ENCODE data around the gene P3R3URF.

P3R3URF gene

GRCh38 chr1:46210561-46210960 lies 34.3 kb upstream of the P3R3URF start:
- Histone ChIP-seq H3K4me1 (ENCODE audit: low read length) (no peaks in the 10 kb centered on the region), H3K27ac (ENCODE audit: low read length) (no peak overlapping the region), H3F3A (ENCODE audit: insufficient read depth, low read length) (no peaks in the 10 kb centered on the region), H3K9me3 (replicated peaks; ENCODE audit: insufficient read depth, low read length) (no peaks in the 10 kb centered on the region), H3K27me3 (replicated peaks; ENCODE audit: insufficient read depth, low read length) (no peaks in the 10 kb centered on the region), H2AFZ (ENCODE audit: low read length) (no peak overlapping the region), H3K79me2 (ENCODE audit: low read length) (no peaks in the 10 kb centered on the region), H3K9ac (ENCODE audit: low read length) (no peak overlapping the region), H3K4me3 (ENCODE audit: low read length) (no peak overlapping the region), H3K36me3 (replicated peaks; ENCODE audit: insufficient read depth, low read length) (no peaks in the 10 kb centered on the region), H4K20me1 (ENCODE audit: insufficient read depth, low read length) (no peaks in the 10 kb centered on the region), H3K4me2 (ENCODE audit: low read depth, low read length) (no peak overlapping the region), H3K9me2 (replicated peaks; ENCODE audit: insufficient read depth, low read length) (no peaks in the 10 kb centered on the region)
- DNase-seq: no peak
- TF ChIP-seq EZH2phosphoT487 (IDR thresholded peaks at IDR 0.05; ENCODE audit: low read length): no peak
- no peak for TF ChIP-seq EZH2 (optimal IDR thresholded peaks at IDR 0.05; ENCODE audit: low read depth, low read length)
- TF ChIP-seq, protein P1, sequence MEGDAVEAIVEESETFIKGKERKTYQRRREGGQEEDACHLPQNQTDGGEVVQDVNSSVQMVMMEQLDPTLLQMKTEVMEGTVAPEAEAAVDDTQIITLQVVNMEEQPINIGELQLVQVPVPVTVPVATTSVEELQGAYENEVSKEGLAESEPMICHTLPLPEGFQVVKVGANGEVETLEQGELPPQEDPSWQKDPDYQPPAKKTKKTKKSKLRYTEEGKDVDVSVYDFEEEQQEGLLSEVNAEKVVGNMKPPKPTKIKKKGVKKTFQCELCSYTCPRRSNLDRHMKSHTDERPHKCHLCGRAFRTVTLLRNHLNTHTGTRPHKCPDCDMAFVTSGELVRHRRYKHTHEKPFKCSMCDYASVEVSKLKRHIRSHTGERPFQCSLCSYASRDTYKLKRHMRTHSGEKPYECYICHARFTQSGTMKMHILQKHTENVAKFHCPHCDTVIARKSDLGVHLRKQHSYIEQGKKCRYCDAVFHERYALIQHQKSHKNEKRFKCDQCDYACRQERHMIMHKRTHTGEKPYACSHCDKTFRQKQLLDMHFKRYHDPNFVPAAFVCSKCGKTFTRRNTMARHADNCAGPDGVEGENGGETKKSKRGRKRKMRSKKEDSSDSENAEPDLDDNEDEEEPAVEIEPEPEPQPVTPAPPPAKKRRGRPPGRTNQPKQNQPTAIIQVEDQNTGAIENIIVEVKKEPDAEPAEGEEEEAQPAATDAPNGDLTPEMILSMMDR (IDR thresholded peaks at IDR 0.05; ENCODE audit: low read length): no peak

GRCh38 chr1:46206399-46206798 lies 30.1 kb upstream of the P3R3URF start:
- Histone ChIP-seq H3K4me3 (ENCODE audit: low read length) (no peak overlapping the region), H3K4me2 (ENCODE audit: low read depth, low read length) (no peak overlapping the region), H4K20me1 (ENCODE audit: insufficient read depth, low read length) (no peaks in the 10 kb centered on the region), H3K36me3 (replicated peaks; ENCODE audit: insufficient read depth, low read length) (no peaks in the 10 kb centered on the region), H2AFZ (ENCODE audit: low read length) (no peak overlapping the region), H3K9me3 (replicated peaks; ENCODE audit: insufficient read depth, low read length) (no peaks in the 10 kb centered on the region), H3F3A (ENCODE audit: insufficient read depth, low read length) (no peaks in the 10 kb centered on the region), H3K27ac (ENCODE audit: low read length) (no peak overlapping the region), H3K27me3 (replicated peaks; ENCODE audit: insufficient read depth, low read length) (no peaks in the 10 kb centered on the region), H3K79me2 (ENCODE audit: low read length) (no peaks in the 10 kb centered on the region), H3K4me1 (ENCODE audit: low read length) (no peaks in the 10 kb centered on the region), H3K9me2 (replicated peaks; ENCODE audit: insufficient read depth, low read length) (no peaks in the 10 kb centered on the region), H3K9ac (ENCODE audit: low read length) (no peak overlapping the region)
- TF ChIP-seq, protein P1 (IDR thresholded peaks at IDR 0.05; ENCODE audit: low read length): no peak
- TF ChIP-seq EZH2phosphoT487 (IDR thresholded peaks at IDR 0.05; ENCODE audit: low read length): no peak
- no peak for TF ChIP-seq EZH2 (optimal IDR thresholded peaks at IDR 0.05; ENCODE audit: low read depth, low read length)
- DNase-seq: no peak

GRCh38 chr1:46205791-46206190 lies 29.5 kb upstream of the P3R3URF start:
- Histone ChIP-seq H3K4me2 (ENCODE audit: low read depth, low read length) (no peak overlapping the region), H3F3A (ENCODE audit: insufficient read depth, low read length) (no peaks in the 10 kb centered on the region), H3K79me2 (ENCODE audit: low read length) (no peaks in the 10 kb centered on the region), H3K4me3 (ENCODE audit: low read length) (no peak overlapping the region), H3K36me3 (replicated peaks; ENCODE audit: insufficient read depth, low read length) (no peaks in the 10 kb centered on the region), H3K27ac (ENCODE audit: low read length) (no peak overlapping the region), H3K9me2 (replicated peaks; ENCODE audit: insufficient read depth, low read length) (no peaks in the 10 kb centered on the region), H3K9me3 (replicated peaks; ENCODE audit: insufficient read depth, low read length) (no peaks in the 10 kb centered on the region), H3K27me3 (replicated peaks; ENCODE audit: insufficient read depth, low read length) (no peaks in the 10 kb centered on the region), H2AFZ (ENCODE audit: low read length) (no peak overlapping the region), H4K20me1 (ENCODE audit: insufficient read depth, low read length) (no peaks in the 10 kb centered on the region), H3K4me1 (ENCODE audit: low read length) (no peaks in the 10 kb centered on the region), H3K9ac (ENCODE audit: low read length) (no peak overlapping the region)
- no peak for DNase-seq
- TF ChIP-seq, protein P1 (IDR thresholded peaks at IDR 0.05; ENCODE audit: low read length): no peak
- TF ChIP-seq EZH2 (optimal IDR thresholded peaks at IDR 0.05; ENCODE audit: low read depth, low read length) (no peak), EZH2phosphoT487 (IDR thresholded peaks at IDR 0.05; ENCODE audit: low read length) (no peak)
